Mucosa of stomach (tissue), 1 donor: ENCODE results near the gene FUT1.
"Not testable (repeated sequence)": the region's sequence is repeated elsewhere in the genome, so short reads cannot be mapped to it uniquely, and the experiment has no call there.

ENCODE experiments used
- H3K27me3 ChIP-seq: one replicate; pipeline ENCODE4 v1.7.0; 2013; ENCODE audit warnings: mild to moderate bottlenecking, low read length; ENCODE audit not compliant: control insufficient read depth, insufficient read depth
- H3K36me3 ChIP-seq: one replicate; pipeline ENCODE4 v1.7.0; 2013; ENCODE audit warnings: low read length; ENCODE audit not compliant: control insufficient read depth, insufficient read depth
- H3K4me1 ChIP-seq: one replicate; pipeline ENCODE4 v1.7.0; 2013; ENCODE audit warnings: mild to moderate bottlenecking, low read length; ENCODE audit not compliant: control insufficient read depth, insufficient read depth
- H3K4me3 ChIP-seq: one replicate; pipeline ENCODE4 v1.7.0; 2013; ENCODE audit warnings: low read length
- H3K9ac ChIP-seq: one replicate; pipeline ENCODE4 v1.7.0; 2013; ENCODE audit warnings: mild to moderate bottlenecking, low read length, moderate library complexity
- H3K9me3 ChIP-seq: one replicate; pipeline ENCODE4 v1.7.0; 2013; ENCODE audit warnings: mild to moderate bottlenecking, low read length, moderate library complexity; ENCODE audit not compliant: control insufficient read depth
- donor health status: Pancreatic carcinoma.

Gene FUT1

GRCh38 chr19:48784527-48784926 lies 32.1 kb upstream of the FUT1 start:
- Histone ChIP-seq H3K4me1 (peaks cover 21% of the 10 kb centered on the region), H3K27me3 (no peaks in the 10 kb centered on the region), H3K4me3 (no peak overlapping the region), H3K9ac (no peak overlapping the region), H3K36me3 (no peaks in the 10 kb centered on the region), H3K9me3 (no peaks in the 10 kb centered on the region)

DNA sequence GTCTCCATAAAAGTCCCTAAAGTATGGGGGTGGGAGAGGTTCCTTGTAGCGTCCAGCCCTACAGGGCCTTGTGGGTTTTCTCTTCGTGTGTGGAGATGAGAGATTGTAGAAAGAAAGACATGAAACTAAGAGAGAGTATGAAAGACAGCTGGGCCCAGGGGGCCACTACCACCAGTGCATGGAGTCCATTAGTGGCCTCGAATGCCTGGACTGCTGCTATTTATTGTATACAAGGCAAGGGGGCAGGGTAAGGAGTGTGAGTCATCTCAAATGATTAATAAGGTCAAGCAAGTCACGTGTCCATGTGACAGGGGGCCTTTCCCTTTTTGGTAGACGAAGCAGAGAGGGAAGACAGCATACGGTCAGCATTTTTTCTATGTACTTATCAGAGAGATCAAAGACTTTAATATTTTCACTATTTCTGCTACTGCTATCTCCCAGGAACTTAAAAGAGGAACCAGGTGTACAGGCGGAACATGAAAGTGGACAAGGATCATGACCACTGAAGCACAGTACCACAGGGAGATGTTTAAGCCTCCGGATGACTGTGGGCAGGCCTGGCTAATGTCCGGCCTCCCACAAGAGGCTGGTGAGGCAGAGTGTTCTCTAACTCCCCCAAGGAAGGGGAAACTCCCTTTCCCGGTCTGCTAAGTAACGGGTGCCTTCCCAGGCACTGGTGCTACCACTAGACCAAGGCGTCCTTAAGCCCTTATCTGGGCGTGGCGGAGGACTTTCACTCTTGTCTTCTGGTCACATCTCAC lies 28.4 kb upstream of the FUT1 start:
- no peak overlapping the region for H3K4me3 ChIP-seq
- no peaks in the 10 kb centered on the region for H3K27me3 ChIP-seq
- no peak overlapping the region for H3K9ac ChIP-seq
- H3K36me3 ChIP-seq = no peaks in the 10 kb centered on the region
- no peaks in the 10 kb centered on the region for H3K9me3 ChIP-seq
- peaks cover 33% of the 10 kb centered on the region for H3K4me1 ChIP-seq

- Histone ChIP-seq H3K9me3 (no peaks in the 10 kb centered on the region), H3K36me3 (no peaks in the 10 kb centered on the region), H3K9ac (no peak overlapping the region), H3K4me3 (no peak overlapping the region), H3K27me3 (no peaks in the 10 kb centered on the region), H3K4me1 (peaks cover 34% of the 10 kb centered on the region)
Measured at GRCh38 chr19:48779636-48780035, 27.2 kb upstream of the FUT1 start.

DNA sequence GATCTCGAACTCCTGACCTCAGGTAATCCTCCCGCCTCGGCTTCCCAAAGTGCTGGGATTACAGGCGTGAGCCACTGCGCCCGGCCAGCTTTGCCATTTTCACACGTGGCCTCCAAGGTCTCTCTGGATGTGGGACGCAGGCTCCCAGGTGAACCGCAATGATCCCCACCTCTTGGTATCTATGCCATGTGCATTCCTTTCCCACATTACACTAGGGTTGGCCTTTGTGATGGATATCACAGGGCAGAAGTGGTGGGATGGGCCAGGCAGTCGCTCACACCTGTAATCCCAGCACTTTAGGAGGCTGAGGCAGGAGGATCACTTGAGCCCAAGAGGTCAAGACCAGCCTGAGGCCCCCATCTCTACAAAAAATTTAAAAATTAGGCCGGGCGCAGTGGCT lies 25.3 kb upstream of the FUT1 start:
- no peaks in the 10 kb centered on the region for H3K27me3 ChIP-seq

DNA sequence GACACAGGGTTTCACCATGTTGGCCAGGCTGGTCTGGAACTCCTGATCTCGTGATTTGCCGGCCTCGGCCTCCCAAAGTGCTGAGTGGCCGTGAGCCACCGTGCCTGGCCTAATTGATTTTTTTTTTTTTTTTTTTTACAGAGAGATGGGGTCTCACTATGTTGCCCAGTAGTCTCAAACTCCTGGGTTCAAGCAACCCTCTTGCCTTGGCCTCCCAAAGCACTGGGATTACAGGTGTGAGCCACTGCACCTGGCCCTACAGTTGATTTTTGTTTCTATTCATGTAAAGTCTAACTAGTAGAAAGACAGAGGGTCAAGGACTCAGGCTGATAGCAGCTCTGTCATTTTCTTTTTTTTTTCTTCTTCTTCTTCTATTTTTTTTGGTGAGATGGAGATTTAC lies 24.7 kb upstream of the FUT1 start:
- Histone ChIP-seq H3K36me3 (no peaks in the 10 kb centered on the region), H3K4me1 (peaks cover 37% of the 10 kb centered on the region), H3K9ac (no peak overlapping the region), H3K9me3 (no peaks in the 10 kb centered on the region), H3K27me3 (no peaks in the 10 kb centered on the region), H3K4me3 (no peak overlapping the region)

More for the DNA sequence above, 25.3 kb upstream of the FUT1 start:
- H3K9ac ChIP-seq = no peak overlapping the region
- H3K4me3 ChIP-seq = no peak overlapping the region
- H3K4me1 ChIP-seq = peaks cover 39% of the 10 kb centered on the region
- no peaks in the 10 kb centered on the region for H3K36me3 ChIP-seq
- H3K9me3 ChIP-seq = no peaks in the 10 kb centered on the region

GRCh38 chr19:48772503-48772953 lies 20.1 kb upstream of the FUT1 start:
- Histone ChIP-seq H3K9ac (no peak overlapping the region), H3K4me1 (peaks cover 17% of the 10 kb centered on the region), H3K36me3 (no peaks in the 10 kb centered on the region), H3K9me3 (no peaks in the 10 kb centered on the region), H3K27me3 (peaks cover 5% of the 10 kb centered on the region), H3K4me3 (no peak overlapping the region)

- H3K9ac ChIP-seq = no peak overlapping the region
- H3K9me3 ChIP-seq = no peaks in the 10 kb centered on the region
- no peaks in the 10 kb centered on the region for H3K36me3 ChIP-seq
- peaks cover 7% of the 10 kb centered on the region for H3K4me1 ChIP-seq
- no peak overlapping the region for H3K4me3 ChIP-seq
- H3K27me3 ChIP-seq = peaks cover 5% of the 10 kb centered on the region
Measured at GRCh38 chr19:48770734-48771472, 18.5 kb upstream of the FUT1 start.

DNA sequence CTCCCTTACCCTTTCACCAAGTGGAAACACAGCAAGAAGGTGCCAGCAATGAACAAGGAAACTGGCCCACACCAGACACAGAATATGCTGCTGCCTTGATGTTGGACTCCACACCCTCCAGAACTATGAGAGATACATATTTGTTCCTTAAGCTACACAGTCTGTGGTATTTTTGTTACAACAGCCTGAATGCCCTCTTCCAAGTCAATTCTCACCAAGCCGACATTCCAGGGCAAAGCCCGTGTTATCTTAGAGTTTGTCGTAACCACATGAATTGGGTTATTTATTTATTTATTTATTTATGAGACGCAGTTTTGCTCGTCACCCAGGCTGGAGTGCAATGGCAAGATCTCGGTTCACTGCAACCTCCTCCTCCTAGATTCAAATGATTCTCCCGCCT lies 17.8 kb upstream of the FUT1 start:
- Histone ChIP-seq H3K9ac (no peak overlapping the region), H3K4me1 (peaks cover 4% of the 10 kb centered on the region), H3K9me3 (no peaks in the 10 kb centered on the region), H3K4me3 (no peak overlapping the region), H3K27me3 (peaks cover 5% of the 10 kb centered on the region), H3K36me3 (no peaks in the 10 kb centered on the region)

DNA sequence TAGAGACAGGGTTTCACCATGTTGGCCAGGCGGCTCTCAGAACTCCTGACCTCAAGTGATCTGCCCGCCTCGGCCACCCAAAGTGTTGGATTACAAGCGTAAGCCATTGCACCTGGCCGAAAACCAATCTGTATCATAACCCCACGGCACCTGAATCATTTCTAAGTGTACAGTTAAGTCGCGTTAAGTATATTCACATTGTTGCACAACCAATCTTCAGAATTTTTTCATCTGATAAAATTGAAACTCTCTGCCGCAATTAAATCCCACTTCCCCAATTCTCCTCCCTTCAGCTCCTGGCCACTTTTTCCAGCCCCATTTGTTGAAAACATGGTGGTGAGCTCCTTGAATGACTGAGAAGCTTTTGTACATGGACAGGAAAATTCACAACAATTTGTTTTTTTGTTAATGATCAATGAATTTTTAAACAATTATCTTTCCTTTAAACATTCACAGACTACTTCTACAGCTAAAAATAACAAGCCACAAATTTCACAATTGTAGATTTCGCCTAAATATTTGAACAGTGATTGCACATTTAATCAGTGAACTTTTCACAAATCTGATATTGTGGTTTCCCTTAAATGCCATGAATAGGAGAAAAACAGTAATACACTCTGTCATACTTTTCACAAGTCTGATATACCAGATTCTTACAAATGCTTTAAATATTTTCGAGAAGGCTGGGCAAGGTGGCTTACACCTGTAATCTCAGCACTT lies 16.7 kb upstream of the FUT1 start:
- Histone ChIP-seq H3K36me3 (no peaks in the 10 kb centered on the region), H3K9ac (no peak overlapping the region), H3K9me3 (no peaks in the 10 kb centered on the region), H3K4me3 (no peak overlapping the region), H3K4me1 (peaks cover 2% of the 10 kb centered on the region), H3K27me3 (peaks cover 5% of the 10 kb centered on the region)

- H3K36me3 ChIP-seq, H3K27me3 ChIP-seq, H3K4me1 ChIP-seq, H3K9ac ChIP-seq, H3K9me3 ChIP-seq, H3K4me3 ChIP-seq: not testable (repeated sequence)
Measured at GRCh38 chr19:48768171-48768753, 15.8 kb upstream of the FUT1 start.

DNA sequence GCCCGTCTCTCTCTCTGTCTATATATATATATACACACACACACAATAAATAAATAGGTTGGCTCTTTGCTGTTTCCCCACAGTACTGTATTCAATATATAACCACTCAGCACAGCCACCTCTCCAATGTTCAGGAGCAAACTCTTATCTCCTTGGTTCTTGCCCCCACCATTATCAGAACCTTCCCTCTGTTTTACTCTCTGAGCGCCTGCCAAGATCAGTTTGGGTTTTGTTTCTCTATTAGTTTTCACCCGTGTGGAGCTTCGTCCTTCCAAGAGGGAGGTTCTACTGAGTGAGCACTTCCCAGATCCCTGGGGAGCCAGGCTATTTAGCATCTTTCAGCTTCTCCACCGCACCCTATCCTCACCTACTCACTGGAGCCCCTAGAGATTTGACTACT lies 13.4 kb upstream of the FUT1 start:
- not testable (repeated sequence) for H3K4me1 ChIP-seq, H3K4me3 ChIP-seq, H3K9ac ChIP-seq, H3K27me3 ChIP-seq, H3K36me3 ChIP-seq, H3K9me3 ChIP-seq
